ENCODE data around the gene PDE9A. TPM values are rescaled to one million over a fixed set of nuclear protein-coding genes. Genes with fewer than 3 reads are reported as not detected.
"Not testable (repeated sequence)": the region's sequence is repeated elsewhere in the genome, so short reads cannot be mapped to it uniquely, and the experiment has no call there.

Gene PDE9A
- total and polyA plus RNA-seq, 8 donors: 5.1 to 24.2 (median 21.9) TPM

DNA sequence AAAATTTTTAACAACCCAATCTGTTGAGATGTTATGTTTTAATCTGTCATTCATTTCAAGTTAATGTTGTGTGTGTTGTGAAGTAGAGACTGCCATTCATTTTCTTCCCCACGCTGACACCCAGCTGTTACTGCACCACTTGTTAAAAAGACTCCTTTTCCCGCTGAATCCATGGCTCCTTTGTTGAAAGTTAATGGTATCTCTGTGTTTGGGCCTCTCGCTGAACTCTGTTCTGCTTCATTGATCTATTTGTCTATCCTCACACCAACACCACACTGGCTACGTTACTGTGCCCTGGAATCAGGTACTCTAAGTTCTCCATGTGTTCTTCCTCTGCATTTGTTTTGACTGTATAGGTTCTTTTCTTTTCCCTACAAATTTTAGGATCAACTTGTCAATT is 58.2 kb downstream of the PDE9A start:
- ATAC-seq (no peak), DNase-seq (no peak)
- no peaks in the 10 kb centered on the region for H3K27me3 ChIP-seq
- intact Hi-C loops (cut with DNase I): no loop called here
- H3K27ac ChIP-seq: no peak overlapping the region
- no peaks in the 10 kb centered on the region for H3K36me3 ChIP-seq
- no peaks in the 10 kb centered on the region for H3K4me1 ChIP-seq
- H3K9me3 ChIP-seq: no peaks in the 10 kb centered on the region
- no peak overlapping the region for H3K4me3 ChIP-seq
- TF ChIP-seq, protein P1, sequence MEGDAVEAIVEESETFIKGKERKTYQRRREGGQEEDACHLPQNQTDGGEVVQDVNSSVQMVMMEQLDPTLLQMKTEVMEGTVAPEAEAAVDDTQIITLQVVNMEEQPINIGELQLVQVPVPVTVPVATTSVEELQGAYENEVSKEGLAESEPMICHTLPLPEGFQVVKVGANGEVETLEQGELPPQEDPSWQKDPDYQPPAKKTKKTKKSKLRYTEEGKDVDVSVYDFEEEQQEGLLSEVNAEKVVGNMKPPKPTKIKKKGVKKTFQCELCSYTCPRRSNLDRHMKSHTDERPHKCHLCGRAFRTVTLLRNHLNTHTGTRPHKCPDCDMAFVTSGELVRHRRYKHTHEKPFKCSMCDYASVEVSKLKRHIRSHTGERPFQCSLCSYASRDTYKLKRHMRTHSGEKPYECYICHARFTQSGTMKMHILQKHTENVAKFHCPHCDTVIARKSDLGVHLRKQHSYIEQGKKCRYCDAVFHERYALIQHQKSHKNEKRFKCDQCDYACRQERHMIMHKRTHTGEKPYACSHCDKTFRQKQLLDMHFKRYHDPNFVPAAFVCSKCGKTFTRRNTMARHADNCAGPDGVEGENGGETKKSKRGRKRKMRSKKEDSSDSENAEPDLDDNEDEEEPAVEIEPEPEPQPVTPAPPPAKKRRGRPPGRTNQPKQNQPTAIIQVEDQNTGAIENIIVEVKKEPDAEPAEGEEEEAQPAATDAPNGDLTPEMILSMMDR (IDR thresholded peaks at IDR 0.05): no peak

DNA sequence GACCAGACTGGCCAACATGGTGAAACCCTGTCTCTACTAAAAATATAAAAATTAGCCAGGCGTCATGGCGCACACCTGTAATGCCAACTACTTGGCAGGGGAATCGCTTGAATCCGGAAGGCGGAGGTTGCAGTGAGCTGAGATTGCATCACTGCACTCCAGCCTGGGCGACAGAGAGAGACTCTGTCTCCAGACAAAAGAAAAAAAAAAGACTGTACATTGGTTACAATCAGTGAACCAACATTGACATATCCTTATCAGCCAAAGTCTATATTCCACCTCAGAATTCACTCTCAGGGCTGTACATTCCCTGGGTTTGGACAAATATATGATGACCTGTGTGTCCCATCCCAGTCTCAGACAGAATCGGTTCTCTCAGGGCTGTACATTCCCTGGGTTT is 62.0 kb downstream of the PDE9A start:
- H3K4me1 ChIP-seq; intact Hi-C loops (cut with DNase I); H3K27ac ChIP-seq; DNase-seq; H3K4me3 ChIP-seq; H3K27me3 ChIP-seq; H3K9me3 ChIP-seq; ATAC-seq; H3K36me3 ChIP-seq: not testable (repeated sequence)

DNA sequence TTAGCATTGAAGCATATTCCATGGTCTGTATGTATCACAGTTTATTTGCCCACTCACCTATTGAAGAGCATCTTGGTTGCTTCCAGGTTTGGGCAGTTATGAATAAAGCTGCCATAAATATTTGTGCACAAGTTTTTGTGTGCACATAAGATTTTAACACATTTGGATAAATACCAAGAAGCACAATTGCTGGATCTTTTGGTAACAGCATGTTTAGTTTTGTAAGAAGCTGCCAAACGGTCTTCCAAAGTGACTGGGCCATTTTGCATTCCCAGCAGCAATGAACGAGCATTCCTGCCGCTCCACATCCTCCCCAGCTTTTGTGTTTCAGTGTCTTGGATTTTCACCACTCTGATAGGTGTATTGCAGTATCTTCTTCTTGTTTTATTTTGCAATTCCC is 62.7 kb downstream of the PDE9A start:
- intact Hi-C loops (cut with DNase I): no loop called here
- no peak overlapping the region for H3K4me3 ChIP-seq
- no peak for ATAC-seq
- no peaks in the 10 kb centered on the region for H3K36me3 ChIP-seq
- H3K27ac ChIP-seq: no peak overlapping the region
- no peak for DNase-seq
- H3K4me1 ChIP-seq: peaks cover 0 to 4% of the 10 kb centered on the region in 2 donors
- TF ChIP-seq, protein P1 (IDR thresholded peaks at IDR 0.05): no peak
- no peaks in the 10 kb centered on the region for H3K9me3 ChIP-seq
- no peaks in the 10 kb centered on the region for H3K27me3 ChIP-seq

DNA sequence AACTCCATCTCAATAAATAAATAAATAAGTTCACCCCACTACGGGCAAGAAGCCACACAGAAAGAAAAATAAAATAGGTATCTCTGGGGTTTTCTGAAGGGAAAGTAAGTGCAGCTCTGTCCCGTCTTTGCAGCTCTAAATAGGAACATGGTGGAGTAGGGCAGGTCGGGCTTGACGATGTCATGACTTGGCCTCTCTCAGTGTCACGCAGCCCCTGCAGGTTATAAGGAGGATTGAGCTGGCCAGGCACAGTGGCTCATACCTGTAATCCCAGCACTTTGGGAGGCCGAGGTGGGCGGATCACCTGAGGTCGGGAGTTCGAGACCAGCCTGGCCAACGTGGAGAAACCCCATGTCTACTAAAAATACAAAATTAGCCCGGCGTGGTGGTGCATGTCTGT is 67.1 kb downstream of the PDE9A start:
- H3K4me3 ChIP-seq; H3K27ac ChIP-seq; H3K36me3 ChIP-seq; H3K9me3 ChIP-seq; intact Hi-C loops (cut with DNase I); H3K27me3 ChIP-seq; DNase-seq; ATAC-seq: not testable (repeated sequence)
- peaks cover 0 to 32% of the 10 kb centered on the region in 2 donors for H3K4me1 ChIP-seq

DNA sequence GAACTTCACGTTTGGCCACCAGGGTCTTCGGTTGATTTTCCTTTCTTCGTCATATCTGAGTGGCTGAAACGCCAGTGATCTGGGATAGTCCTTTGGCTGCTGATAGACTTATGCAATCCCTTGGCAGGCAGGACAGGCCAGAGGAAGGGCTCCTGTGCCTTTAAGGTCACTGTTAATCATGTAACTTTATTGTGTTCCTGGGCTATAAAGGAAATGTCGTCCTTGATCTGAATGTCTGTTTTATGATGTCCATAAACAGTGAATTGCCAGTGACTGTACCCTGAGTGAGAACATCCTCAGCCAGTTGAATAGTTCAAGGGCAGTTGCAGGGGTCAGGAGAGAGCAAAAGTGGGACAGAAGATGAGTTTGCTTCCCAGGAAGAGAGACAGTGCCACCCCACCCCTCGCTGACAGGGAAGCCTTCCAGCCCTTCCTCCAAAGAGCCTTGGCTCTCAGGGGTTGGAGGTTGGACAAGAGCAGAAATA is 68.0 kb downstream of the PDE9A start:
- no peaks in the 10 kb centered on the region for H3K36me3 ChIP-seq
- ATAC-seq (peak; percentile 50), DNase-seq (peak in 1 of 4 donors; percentile 39)
- no peak overlapping the region for H3K4me3 ChIP-seq
- H3K27ac ChIP-seq: peak overlapping the region in 1 of 2 donors; percentile 23
- TF ChIP-seq, protein P1 (IDR thresholded peaks at IDR 0.05): no peak
- intact Hi-C loops (cut with DNase I): no loop called here
- no peaks in the 10 kb centered on the region for H3K9me3 ChIP-seq
- peaks cover 0 to 32% of the 10 kb centered on the region in 2 donors for H3K4me1 ChIP-seq
- no peaks in the 10 kb centered on the region for H3K27me3 ChIP-seq

DNA sequence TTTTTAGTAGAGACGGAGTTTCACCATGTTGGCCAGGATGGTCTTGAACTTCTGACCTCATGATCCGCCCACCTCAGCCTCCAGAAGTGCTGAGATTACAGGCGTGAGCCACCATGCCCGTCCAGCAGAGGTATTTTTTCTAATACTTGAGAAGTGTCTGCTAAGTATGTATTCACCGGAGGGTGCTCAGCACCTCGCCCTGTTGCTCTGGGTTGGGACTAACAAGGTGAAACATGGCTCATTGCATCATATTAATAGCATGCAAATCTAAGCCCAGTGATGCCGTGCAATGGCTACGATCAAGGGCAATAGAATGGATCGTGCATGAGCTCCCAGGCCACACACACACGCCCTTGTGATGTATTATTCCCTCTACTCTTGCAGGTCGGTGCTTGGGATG is 68.7 kb downstream of the PDE9A start:
- ATAC-seq (peak; percentile 59), DNase-seq (no peak)
- H3K27ac ChIP-seq: no peak overlapping the region
- H3K27me3 ChIP-seq: no peaks in the 10 kb centered on the region
- intact Hi-C loops (cut with DNase I): no loop called here
- TF ChIP-seq, protein P1 (IDR thresholded peaks at IDR 0.05): no peak
- no peaks in the 10 kb centered on the region for H3K9me3 ChIP-seq
- peaks cover 0 to 32% of the 10 kb centered on the region in 2 donors for H3K4me1 ChIP-seq
- H3K4me3 ChIP-seq: no peak overlapping the region
- no peaks in the 10 kb centered on the region for H3K36me3 ChIP-seq

Measured in left lung (tissue), 10 donors.